ENCODE results near the gene CEP112.

CEP112 gene

GRCh38 chr17:65627108-65627507, 564.8 kb downstream of the CEP112 start:
- no peak overlapping the region for H3K4me3 ChIP-seq (ENCODE audit: low read length)
- no peak for TF ChIP-seq ZNF274 (IDR thresholded peaks at IDR 0.05; ENCODE audit: low read depth, low read length)

GRCh38 chr17:65626451-65626850, 565.5 kb downstream of the CEP112 start:
- H3K4me3 ChIP-seq (ENCODE audit: low read length), result no peak overlapping the region
- no peak for TF ChIP-seq ZNF274 (IDR thresholded peaks at IDR 0.05; ENCODE audit: low read depth, low read length)

- TF ChIP-seq ZNF274 (IDR thresholded peaks at IDR 0.05; ENCODE audit: low read depth, low read length), result no peak
- H3K4me3 ChIP-seq (ENCODE audit: low read length), result no peak overlapping the region
Measured at GRCh38 chr17:65618516-65618915, 573.4 kb downstream of the CEP112 start.

GRCh38 chr17:65617496-65617895, 574.4 kb downstream of the CEP112 start:
- TF ChIP-seq ZNF274 (IDR thresholded peaks at IDR 0.05; ENCODE audit: low read depth, low read length), result no peak
- no peak overlapping the region for H3K4me3 ChIP-seq (ENCODE audit: low read length)

- no peak for TF ChIP-seq ZNF274 (IDR thresholded peaks at IDR 0.05; ENCODE audit: low read depth, low read length)
- H3K4me3 ChIP-seq (ENCODE audit: low read length), result no peak overlapping the region
Measured at GRCh38 chr17:65609749-65610148, 582.2 kb downstream of the CEP112 start.

GRCh38 chr17:65609286-65609685, 582.6 kb downstream of the CEP112 start:
- H3K4me3 ChIP-seq (ENCODE audit: low read length), result no peak overlapping the region
- no peak for TF ChIP-seq ZNF274 (IDR thresholded peaks at IDR 0.05; ENCODE audit: low read depth, low read length)

- no peak overlapping the region for H3K4me3 ChIP-seq (ENCODE audit: low read length)
- no peak for TF ChIP-seq ZNF274 (IDR thresholded peaks at IDR 0.05; ENCODE audit: low read depth, low read length)
Measured at GRCh38 chr17:65604070-65604469, 587.9 kb downstream of the CEP112 start.

- no peak for TF ChIP-seq ZNF274 (IDR thresholded peaks at IDR 0.05; ENCODE audit: low read depth, low read length)
- H3K4me3 ChIP-seq (ENCODE audit: low read length), result no peak overlapping the region
Measured at GRCh38 chr17:65601881-65602280, 590.1 kb downstream of the CEP112 start.

GRCh38 chr17:65601145-65601544, 590.8 kb downstream of the CEP112 start:
- no peak for TF ChIP-seq ZNF274 (IDR thresholded peaks at IDR 0.05; ENCODE audit: low read depth, low read length)
- H3K4me3 ChIP-seq (ENCODE audit: low read length), result no peak overlapping the region

- no peak overlapping the region for H3K4me3 ChIP-seq (ENCODE audit: low read length)
- TF ChIP-seq ZNF274 (IDR thresholded peaks at IDR 0.05; ENCODE audit: low read depth, low read length), result no peak
Measured at GRCh38 chr17:65600518-65600917, 591.4 kb downstream of the CEP112 start.

GRCh38 chr17:65599650-65600049, 592.3 kb downstream of the CEP112 start:
- TF ChIP-seq ZNF274 (IDR thresholded peaks at IDR 0.05; ENCODE audit: low read depth, low read length), result no peak
- H3K4me3 ChIP-seq (ENCODE audit: low read length), result no peak overlapping the region

GRCh38 chr17:65598746-65599145, 593.2 kb downstream of the CEP112 start:
- no peak overlapping the region for H3K4me3 ChIP-seq (ENCODE audit: low read length)
- TF ChIP-seq ZNF274 (IDR thresholded peaks at IDR 0.05; ENCODE audit: low read depth, low read length), result no peak

- no peak for TF ChIP-seq ZNF274 (IDR thresholded peaks at IDR 0.05; ENCODE audit: low read depth, low read length)
Measured at GRCh38 chr17:65595071-65595656, 596.8 kb downstream of the CEP112 start.

GRCh38 chr17:65593855-65594845, 597.8 kb downstream of the CEP112 start:
- no peak for TF ChIP-seq ZNF274 (IDR thresholded peaks at IDR 0.05; ENCODE audit: low read depth, low read length)
- no peak overlapping the region for H3K4me3 ChIP-seq (ENCODE audit: low read length)

More at GRCh38 chr17:65595071-65595656, 596.8 kb downstream of the CEP112 start:
- no peak overlapping the region for H3K4me3 ChIP-seq (ENCODE audit: low read length)
